DMS53 treated with DMSO at 0.1 percent for 48 hours (cell line): ENCODE data around the gene AFAP1.

Source experiments
- DNase-seq: peaks from one replicate; lab custom pipeline; 2025; ENCODE audit not compliant: unreplicated experiment; lab: John Stamatoyannopoulos, UW

AFAP1 gene

GRCh38 chr4:7826176-7826908 is 113.3 kb downstream of the AFAP1 start:
- no peak for DNase-seq

GRCh38 chr4:7824218-7824617 is 115.4 kb downstream of the AFAP1 start:
- DNase-seq, result no peak

- DNase-seq, result peak; percentile 7
Measured at GRCh38 chr4:7823416-7823824, 116.2 kb downstream of the AFAP1 start.

- no peak for DNase-seq
Measured at GRCh38 chr4:7822877-7823276, 116.8 kb downstream of the AFAP1 start.

- no peak for DNase-seq
Measured at GRCh38 chr4:7822137-7822505, 117.5 kb downstream of the AFAP1 start.

- DNase-seq, result no peak
Measured at GRCh38 chr4:7821245-7822136, 118.2 kb downstream of the AFAP1 start.

- no peak for DNase-seq
Measured at GRCh38 chr4:7820031-7820818, 119.4 kb downstream of the AFAP1 start.

GRCh38 chr4:7819446-7819845 is 120.2 kb downstream of the AFAP1 start:
- no peak for DNase-seq

- DNase-seq, result no peak
Measured at GRCh38 chr4:7818399-7818911, 121.2 kb downstream of the AFAP1 start.

- DNase-seq, result no peak
Measured at GRCh38 chr4:7817877-7818398, 121.7 kb downstream of the AFAP1 start.

- no peak for DNase-seq
Measured at GRCh38 chr4:7816771-7817170, 122.9 kb downstream of the AFAP1 start.

- DNase-seq, result no peak
Measured at GRCh38 chr4:7815981-7816380, 123.7 kb downstream of the AFAP1 start.

GRCh38 chr4:7815562-7815961 is 124.1 kb downstream of the AFAP1 start:
- no peak for DNase-seq

- no peak for DNase-seq
Measured at GRCh38 chr4:7814451-7814850, 125.2 kb downstream of the AFAP1 start.

GRCh38 chr4:7813674-7814073 is 126.0 kb downstream of the AFAP1 start:
- peak; percentile 27 for DNase-seq

- DNase-seq, result no peak
Measured at GRCh38 chr4:7812921-7813320, 126.7 kb downstream of the AFAP1 start.

GRCh38 chr4:7812231-7812857 is 127.3 kb downstream of the AFAP1 start:
- no peak for DNase-seq

- DNase-seq, result no peak
Measured at GRCh38 chr4:7811536-7812191, 128.0 kb downstream of the AFAP1 start.

GRCh38 chr4:7810783-7811535 is 128.7 kb downstream of the AFAP1 start:
- DNase-seq, result no peak
